ENCODE data around the gene OFD1.

- no peak for TF ChIP-seq POLR2AphosphoS5 (IDR thresholded peaks at IDR 0.05; ENCODE audit: insufficient read depth, low read depth, low read length)
- no peak for TF ChIP-seq CTCF (IDR thresholded peaks at IDR 0.05; ENCODE audit: extremely low read depth in 1 of 2, insufficient read depth in 1 of 2, low read depth in 1 of 2, low read length in 2 of 2)
- TF ChIP-seq POLR2A (IDR thresholded peaks at IDR 0.05; ENCODE audit: low read depth, low read length) = no peak
- no peak for TF ChIP-seq EZH2 (IDR thresholded peaks at IDR 0.05; ENCODE audit: borderline replicate concordance, low read depth, low read length, severe bottlenecking)
- no peak for TF ChIP-seq FOS (IDR thresholded peaks at IDR 0.05; ENCODE audit: borderline replicate concordance, insufficient read depth, low read length)
These were observed 36.6 kb upstream of the OFD1 start for GRCh38 chrX:13697976-13698375.
